Measurements from ENCODE around the gene CATSPERE. TPM values are rescaled to one million over a fixed set of nuclear protein-coding genes. Genes with fewer than 3 reads are reported as not detected.

CATSPERE gene
- total RNA-seq, 2 experiments from 2014 or later, result 0.30 to 0.44 TPM

DNA sequence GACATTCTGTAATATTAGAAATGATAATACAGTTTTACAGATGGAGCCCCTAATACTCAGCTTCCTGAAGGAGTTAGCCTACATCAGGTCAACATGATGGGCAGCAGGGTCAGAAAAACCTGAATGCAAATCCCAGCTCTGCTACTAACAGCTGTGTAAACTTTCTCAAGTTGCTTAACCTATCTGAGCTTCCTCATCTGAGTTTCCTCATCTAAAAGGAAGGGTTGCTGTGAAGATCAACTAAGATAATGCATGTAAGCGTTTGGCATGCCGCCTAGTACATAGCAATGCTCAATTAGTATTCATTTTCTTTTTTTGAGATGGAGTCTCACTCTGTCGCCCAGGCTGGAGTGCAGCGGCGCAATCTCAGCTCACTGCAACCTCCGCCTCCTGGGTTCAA lies 173.5 kb downstream of the CATSPERE start:
- ATAC-seq, result no peak
- Mint-ChIP-seq H3K9me3 (ENCODE audit: low read depth) (no peaks in the 10 kb centered on the region), H3K27me3 (peaks cover 18% of the 10 kb centered on the region), H3K4me1 (no peaks in the 10 kb centered on the region), H3K4me3 (no peak overlapping the region), H3K27ac (no peak overlapping the region), H3K36me3 (no peaks in the 10 kb centered on the region)
- CTCF ChIA-PET, result interaction anchor here (1.9 kb wide), 1 partner anchor 13 kb away, joined by 4 read pairs; no protein-coding TSS in a partner anchor
- no peak for DNase-seq

DNA sequence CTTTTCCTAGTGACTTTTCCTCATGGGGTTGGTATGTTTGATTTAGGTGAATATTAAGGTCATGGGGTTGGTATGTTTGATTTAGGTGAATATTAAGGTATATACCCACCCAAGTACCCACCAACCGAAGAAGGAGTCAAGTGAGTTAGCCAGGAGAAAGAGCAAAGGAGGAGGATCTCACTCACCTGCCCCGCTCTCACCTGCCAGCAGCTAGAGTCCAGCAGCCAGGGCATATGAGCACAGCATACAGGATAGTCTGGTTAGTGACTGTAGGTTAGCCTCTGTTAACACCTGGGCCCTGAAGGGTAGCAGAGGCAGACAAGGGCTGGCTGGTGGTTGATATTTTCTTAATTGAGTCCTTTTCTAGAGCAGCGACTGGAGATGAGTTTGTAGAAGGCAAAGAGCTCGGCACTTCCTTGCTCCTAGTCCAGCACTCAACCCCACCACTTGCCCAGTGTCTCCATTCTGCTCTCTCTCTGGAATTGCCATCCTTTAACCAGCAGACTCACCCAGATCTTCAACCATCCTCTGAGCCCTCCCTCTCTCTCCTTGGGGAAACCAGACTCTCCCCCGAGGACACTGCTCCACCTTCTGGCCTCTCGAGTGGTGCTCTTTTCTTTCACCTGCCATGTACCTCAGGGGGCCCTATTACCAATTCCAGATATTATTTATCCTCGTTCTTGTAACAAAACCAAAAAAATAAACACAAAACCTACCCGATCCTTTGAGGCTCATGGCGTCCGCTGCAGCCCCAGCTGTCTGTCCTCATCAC lies 175.6 kb downstream of the CATSPERE start:
- CTCF ChIA-PET, result no interaction called here
- no peak overlapping the region for H3K4me3 Mint-ChIP-seq
- H3K36me3 Mint-ChIP-seq, result no peaks in the 10 kb centered on the region
- DNase-seq (no peak), ATAC-seq (no peak)
- H3K4me1 Mint-ChIP-seq, result peaks cover 4% of the 10 kb centered on the region
- peaks cover 16% of the 10 kb centered on the region for H3K27me3 Mint-ChIP-seq
- no peaks in the 10 kb centered on the region for H3K9me3 Mint-ChIP-seq (ENCODE audit: low read depth)
- H3K27ac Mint-ChIP-seq, result no peak overlapping the region

DNA sequence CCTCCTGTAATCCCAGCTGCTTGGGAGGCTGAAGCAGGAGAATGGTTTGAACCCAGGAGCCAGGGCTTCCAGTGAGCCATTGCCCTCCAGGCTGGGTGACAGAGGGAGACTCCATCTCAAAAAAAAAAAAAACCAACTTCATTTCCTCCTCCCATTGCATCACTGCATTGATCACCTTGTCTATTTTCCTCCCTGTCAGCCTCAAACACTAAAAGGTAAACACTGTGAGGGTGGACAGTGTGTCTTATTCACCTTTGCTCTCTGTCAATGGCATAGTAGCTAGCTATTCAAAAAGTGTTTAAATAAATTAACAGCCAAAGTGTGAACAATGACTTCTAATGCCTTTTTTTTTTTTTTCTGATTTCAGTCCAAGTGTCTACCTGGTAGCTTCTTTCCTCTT lies 178.5 kb downstream of the CATSPERE start:
- Mint-ChIP-seq H3K27ac (no peak overlapping the region), H3K4me3 (no peak overlapping the region), H3K9me3 (ENCODE audit: low read depth) (no peaks in the 10 kb centered on the region), H3K36me3 (no peaks in the 10 kb centered on the region), H3K4me1 (peaks cover 4% of the 10 kb centered on the region), H3K27me3 (peaks cover 27% of the 10 kb centered on the region)
- no peak for DNase-seq
- CTCF ChIA-PET, result interaction anchor here (0.6 kb wide), 1 partner anchor 1114 kb away, joined by 3 read pairs; no protein-coding TSS in a partner anchor
- no peak for ATAC-seq

DNA sequence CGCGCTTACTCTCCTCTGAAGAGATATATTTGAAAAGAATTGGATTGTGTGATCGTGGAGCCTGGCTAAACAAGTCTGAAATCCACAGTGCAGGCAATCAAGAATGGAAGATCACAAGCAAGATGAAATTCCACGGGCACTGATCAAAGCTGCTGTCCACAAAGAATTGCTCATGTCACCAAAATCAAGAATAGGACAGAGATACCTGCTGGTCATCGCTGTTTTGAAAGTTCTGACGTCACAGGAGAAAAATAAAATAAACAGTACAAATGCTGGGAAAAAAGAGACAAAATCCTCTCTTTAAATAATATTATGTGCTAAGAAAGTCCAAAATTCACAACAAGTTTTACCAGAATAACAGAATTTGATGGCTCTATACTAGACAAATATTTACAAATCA lies 179.8 kb downstream of the CATSPERE start:
- Mint-ChIP-seq H3K4me3 (no peak overlapping the region), H3K36me3 (no peaks in the 10 kb centered on the region), H3K4me1 (peaks cover 4% of the 10 kb centered on the region), H3K27ac (no peak overlapping the region), H3K27me3 (peaks cover 30% of the 10 kb centered on the region), H3K9me3 (ENCODE audit: low read depth) (no peaks in the 10 kb centered on the region)
- ATAC-seq (no peak), DNase-seq (no peak)
- CTCF ChIA-PET, result no interaction called here

DNA sequence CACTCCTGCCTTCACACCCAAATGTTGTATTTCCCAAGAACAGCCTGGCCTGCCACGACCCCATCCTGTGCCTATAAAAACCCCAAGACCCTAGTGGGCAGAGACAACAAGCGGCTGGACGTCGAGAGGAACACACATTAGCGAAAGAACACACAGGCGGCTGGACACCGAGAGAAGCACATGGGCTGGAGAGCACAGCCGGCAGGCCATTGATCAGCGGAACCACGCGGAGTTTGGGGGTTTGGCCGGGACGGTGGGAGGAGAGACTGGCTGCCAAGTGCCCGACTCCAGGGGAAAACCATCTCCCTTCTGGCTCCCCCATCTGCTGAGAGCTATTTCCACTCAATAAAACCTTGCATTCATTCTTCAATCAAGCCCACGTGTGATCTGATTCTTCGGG lies 181.5 kb downstream of the CATSPERE start:
- CTCF ChIA-PET, result no interaction called here
- ATAC-seq (no peak), DNase-seq (no peak)
- no peak overlapping the region for H3K4me3 Mint-ChIP-seq
- no peak overlapping the region for H3K27ac Mint-ChIP-seq
- H3K4me1 Mint-ChIP-seq, result peaks cover 4% of the 10 kb centered on the region
- no peaks in the 10 kb centered on the region for H3K36me3 Mint-ChIP-seq
- H3K9me3 Mint-ChIP-seq (ENCODE audit: low read depth), result no peaks in the 10 kb centered on the region
- peaks cover 34% of the 10 kb centered on the region for H3K27me3 Mint-ChIP-seq

DNA sequence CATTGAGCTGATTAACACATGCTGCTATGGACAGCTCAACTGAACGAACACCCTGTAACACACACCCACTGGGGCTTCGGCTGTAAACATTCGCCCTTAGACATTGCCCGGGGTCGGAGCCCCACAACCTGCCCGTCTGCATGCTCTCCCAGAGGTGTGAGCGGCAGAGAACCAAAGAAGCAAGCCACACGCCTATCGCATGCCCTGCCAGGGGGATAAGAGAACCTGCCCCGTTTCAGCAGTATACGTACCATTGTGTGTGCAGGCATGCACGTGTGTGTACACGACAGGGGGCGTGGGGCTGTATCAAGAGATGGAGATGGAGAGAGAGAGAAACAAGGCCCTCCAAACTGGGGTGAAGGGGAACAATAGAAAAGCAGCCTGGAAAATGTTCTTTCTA lies 181.9 kb downstream of the CATSPERE start:
- Mint-ChIP-seq H3K36me3 (no peaks in the 10 kb centered on the region), H3K9me3 (ENCODE audit: low read depth) (no peaks in the 10 kb centered on the region), H3K4me1 (peaks cover 4% of the 10 kb centered on the region), H3K27me3 (peaks cover 34% of the 10 kb centered on the region), H3K27ac (no peak overlapping the region), H3K4me3 (no peak overlapping the region)
- no peak for DNase-seq
- CTCF ChIA-PET, result interaction anchor here (1.2 kb wide), 1 partner anchor 40 kb away, joined by 4 read pairs; no protein-coding TSS in a partner anchor
- ATAC-seq, result no peak

DNA sequence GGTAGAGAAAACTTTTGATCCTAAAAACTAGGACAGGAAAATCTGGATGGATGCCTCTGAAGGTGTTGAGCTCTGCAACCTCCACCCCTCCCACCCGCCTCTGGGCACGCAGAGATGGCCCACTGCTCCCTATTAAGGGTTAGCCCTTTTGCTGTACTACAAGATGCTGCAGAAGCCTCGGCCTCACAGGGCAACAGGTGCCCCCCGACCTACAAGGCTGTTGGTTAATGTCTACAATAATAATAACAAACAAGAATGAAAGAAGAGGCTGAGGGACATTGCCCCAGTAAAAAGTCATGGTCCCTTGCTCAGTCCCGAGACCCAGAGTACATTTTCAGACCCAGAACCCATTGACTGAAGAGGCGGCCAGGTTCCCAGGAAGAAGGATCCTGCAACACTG lies 184.3 kb downstream of the CATSPERE start:
- Mint-ChIP-seq H3K36me3 (no peaks in the 10 kb centered on the region), H3K27me3 (peaks cover 30% of the 10 kb centered on the region), H3K27ac (no peak overlapping the region), H3K9me3 (ENCODE audit: low read depth) (no peaks in the 10 kb centered on the region), H3K4me3 (no peak overlapping the region), H3K4me1 (no peaks in the 10 kb centered on the region)
- ATAC-seq, result no peak
- DNase-seq, result no peak
- CTCF ChIA-PET, result no interaction called here

DNA sequence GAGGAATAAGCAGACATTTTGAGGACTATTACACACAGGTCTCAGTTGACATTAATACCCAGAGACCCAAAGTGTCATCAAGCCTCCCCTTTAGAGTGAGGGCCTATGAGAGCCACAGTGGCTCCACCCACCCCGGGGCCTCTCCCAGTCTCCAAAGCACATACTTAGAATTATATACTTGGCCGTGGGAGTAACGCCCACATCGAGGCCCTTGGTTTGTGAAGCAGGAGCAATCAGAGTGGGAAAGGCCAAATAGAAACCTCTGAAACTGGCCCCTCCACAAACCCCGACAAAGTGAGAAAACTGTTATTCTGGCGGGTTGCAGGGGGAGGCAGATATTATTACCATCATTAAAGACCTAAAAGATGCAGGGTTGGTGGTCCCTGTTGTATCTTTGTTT lies 184.8 kb downstream of the CATSPERE start:
- Mint-ChIP-seq H3K4me3 (no peak overlapping the region), H3K27me3 (peaks cover 28% of the 10 kb centered on the region), H3K9me3 (ENCODE audit: low read depth) (no peaks in the 10 kb centered on the region), H3K36me3 (no peaks in the 10 kb centered on the region), H3K4me1 (no peaks in the 10 kb centered on the region), H3K27ac (no peak overlapping the region)
- CTCF ChIA-PET, result no interaction called here
- DNase-seq (no peak), ATAC-seq (no peak)

DNA sequence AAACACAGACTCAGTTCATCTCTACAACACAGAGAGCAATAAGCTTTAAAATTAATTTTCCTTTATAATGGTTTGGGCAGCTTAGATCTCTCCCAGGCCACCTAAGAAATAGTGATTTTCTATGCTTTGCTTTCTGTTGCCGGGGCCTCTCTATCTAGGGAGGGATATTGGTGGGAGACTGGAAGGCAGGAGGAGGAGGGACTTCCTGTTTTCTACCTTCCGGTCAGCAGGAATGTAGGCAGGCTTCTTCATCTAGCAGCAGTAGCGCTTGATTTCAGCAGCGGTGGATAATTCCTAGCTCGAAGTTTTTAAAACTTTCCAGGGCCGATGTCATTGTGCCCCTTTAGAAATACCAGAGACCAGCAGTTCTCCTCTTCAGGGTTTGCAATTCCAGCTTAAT lies 186.7 kb downstream of the CATSPERE start:
- Mint-ChIP-seq H3K4me1 (peaks cover 10% of the 10 kb centered on the region), H3K27me3 (peaks cover 16% of the 10 kb centered on the region), H3K27ac (no peak overlapping the region), H3K36me3 (no peaks in the 10 kb centered on the region), H3K9me3 (ENCODE audit: low read depth) (no peaks in the 10 kb centered on the region), H3K4me3 (no peak overlapping the region)
- ATAC-seq (no peak), DNase-seq (no peak)
- CTCF ChIA-PET, result interaction anchor here (1.0 to 1.3 kb wide), 3 partner anchors 11 to 44 kb away, joined by 3 to 4 read pairs (median 4); no protein-coding TSS in a partner anchor

DNA sequence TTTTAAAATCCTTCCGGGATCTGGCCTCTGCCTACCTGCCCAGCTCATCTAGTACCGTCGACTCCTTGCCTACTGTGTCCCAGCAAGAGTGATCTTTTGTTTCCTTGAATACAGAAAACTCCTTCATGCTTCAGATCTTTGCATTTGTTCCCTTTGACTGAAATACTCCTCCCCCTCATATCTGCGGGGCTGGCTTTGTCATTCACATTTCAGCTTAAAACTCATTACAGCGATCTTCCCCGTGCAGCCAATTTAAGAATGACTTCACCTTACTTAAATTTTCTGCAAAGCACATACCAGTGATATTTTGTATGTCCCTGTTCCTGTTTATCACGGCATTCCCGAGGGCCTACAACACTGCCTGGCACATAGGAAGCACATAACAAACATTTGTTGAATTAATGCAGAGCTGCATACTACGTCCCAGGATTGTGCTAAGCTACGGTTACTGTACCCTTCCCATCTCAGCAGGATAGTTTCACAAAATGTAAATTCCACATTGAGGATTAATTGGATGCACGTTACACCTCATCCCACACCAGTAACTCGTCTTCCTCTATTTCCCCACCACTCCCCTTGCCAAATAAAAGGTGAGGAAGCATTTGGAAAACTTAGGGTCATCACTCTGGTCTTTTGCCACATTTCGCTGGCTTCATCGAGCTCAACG lies 191.0 kb downstream of the CATSPERE start:
- H3K27ac Mint-ChIP-seq, result peak overlapping the region; percentile 82
- DNase-seq, result no peak
- H3K4me3 Mint-ChIP-seq, result peak overlapping the region; percentile 81
- no peak for ATAC-seq
- H3K4me1 Mint-ChIP-seq, result peaks cover 15% of the 10 kb centered on the region
- CTCF ChIA-PET, result interaction anchor here (0.8 to 2.9 kb wide), 4 partner anchors 23 to 322 kb away, joined by 3 to 17 read pairs (median 3); no protein-coding TSS in a partner anchor
- H3K36me3 Mint-ChIP-seq, result peaks cover 6% of the 10 kb centered on the region
- H3K27me3 Mint-ChIP-seq, result no peaks in the 10 kb centered on the region
- no peaks in the 10 kb centered on the region for H3K9me3 Mint-ChIP-seq (ENCODE audit: low read depth)

DNA sequence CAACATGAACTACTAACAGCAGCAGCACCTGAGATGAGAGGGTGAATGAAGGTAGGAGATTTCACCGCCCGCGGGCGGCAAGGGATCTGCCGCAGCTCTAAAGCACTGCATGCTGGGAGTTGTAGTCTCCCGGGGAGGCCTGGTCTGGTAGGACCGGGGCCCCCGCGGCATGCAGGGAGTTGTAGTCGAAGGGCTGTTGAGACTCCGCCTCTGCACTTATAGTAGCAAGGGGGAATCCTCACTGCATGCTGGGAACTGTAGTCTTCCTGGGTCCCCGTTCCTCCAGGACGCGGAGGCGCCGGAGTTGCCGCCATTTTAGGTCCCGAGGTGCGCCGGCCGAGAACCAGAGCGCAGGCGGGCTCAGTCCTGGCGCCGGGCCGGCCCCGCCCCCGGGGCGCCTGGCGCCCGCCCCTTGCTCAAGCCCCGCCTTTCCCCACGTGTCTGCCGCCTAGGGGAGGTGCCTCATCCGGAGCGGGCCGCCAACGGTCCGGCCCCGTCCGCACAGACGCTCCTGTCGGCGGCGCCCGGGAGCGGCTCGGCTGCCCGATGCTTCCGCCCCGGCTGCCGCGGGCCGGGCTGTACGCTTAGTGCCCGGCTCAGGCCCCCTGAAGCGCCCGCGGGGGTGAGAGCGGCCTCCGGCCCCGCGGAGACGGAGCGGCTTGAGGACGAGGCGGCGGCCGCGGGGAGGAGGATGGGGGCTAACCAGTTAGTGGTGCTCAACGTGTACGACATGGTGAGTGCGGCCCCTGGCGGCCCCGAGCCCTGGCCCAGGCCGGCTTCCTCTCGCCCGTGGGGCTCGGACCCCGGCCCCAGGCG lies 191.8 kb downstream of the CATSPERE start, which contains the start of gene DESI2:
DESI2 (plus strand) TSS at position 504 of the 816 bp plus-strand sequence; CDS start at position 692, 188 bp downstream.
- CTCF ChIA-PET, result interaction anchor here (0.7 to 2.9 kb wide), 5 partner anchors 10 to 321 kb away, joined by 3 to 17 read pairs (median 4); no protein-coding TSS in a partner anchor
- H3K36me3 Mint-ChIP-seq, result peaks cover 13% of the 10 kb centered on the region
- no peaks in the 10 kb centered on the region for H3K27me3 Mint-ChIP-seq
- peak; percentile 94 for ATAC-seq
- peaks cover 15% of the 10 kb centered on the region for H3K4me1 Mint-ChIP-seq
- H3K27ac Mint-ChIP-seq, result peak within 1 kb of the TSS; percentile 82
- DNase-seq, result peak; percentile 99
- peak within 1 kb of the TSS; percentile 81 for H3K4me3 Mint-ChIP-seq
- no peaks in the 10 kb centered on the region for H3K9me3 Mint-ChIP-seq (ENCODE audit: low read depth)

DNA sequence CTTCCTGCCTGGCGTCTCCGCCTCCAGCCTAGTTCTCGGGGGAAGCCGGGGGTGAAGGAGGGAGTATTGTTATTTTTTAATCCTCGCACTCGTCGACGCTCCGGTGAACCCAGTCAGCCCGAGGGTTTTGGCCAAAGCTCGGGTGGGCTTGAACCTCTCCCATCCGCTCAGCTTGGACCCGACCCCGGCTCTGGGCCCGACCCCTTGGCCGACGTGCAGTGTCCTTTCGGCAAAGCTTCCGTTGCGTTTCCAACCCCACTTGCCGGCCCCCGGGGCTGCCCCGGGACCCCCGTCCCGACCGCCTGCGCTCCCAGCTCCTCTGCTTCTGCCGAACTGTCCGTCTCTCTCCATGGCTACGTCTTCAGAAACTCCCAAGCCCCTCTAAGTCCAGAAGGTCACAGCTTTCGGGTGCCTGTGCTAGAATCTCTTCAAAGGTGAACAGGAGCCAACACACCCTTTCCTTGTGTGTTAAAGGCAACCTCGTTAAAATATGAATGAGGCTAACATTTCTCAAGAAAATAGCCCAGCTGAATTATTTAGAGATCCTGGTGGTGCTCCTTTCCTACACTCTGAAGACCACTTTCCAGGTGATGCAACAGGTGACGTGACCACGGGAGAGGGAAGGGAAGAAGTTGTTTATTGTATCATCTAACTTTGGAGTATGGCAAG lies 192.5 kb downstream of the CATSPERE start:
- peaks cover 16% of the 10 kb centered on the region for H3K4me1 Mint-ChIP-seq
- no peak for ATAC-seq
- no peak overlapping the region for H3K4me3 Mint-ChIP-seq
- CTCF ChIA-PET, result interaction anchor here (0.7 to 2.9 kb wide), 5 partner anchors 10 to 321 kb away, joined by 3 to 17 read pairs (median 4); no protein-coding TSS in a partner anchor
- no peaks in the 10 kb centered on the region for H3K9me3 Mint-ChIP-seq (ENCODE audit: low read depth)
- no peak overlapping the region for H3K27ac Mint-ChIP-seq
- H3K36me3 Mint-ChIP-seq, result peaks cover 20% of the 10 kb centered on the region
- no peak for DNase-seq
- no peaks in the 10 kb centered on the region for H3K27me3 Mint-ChIP-seq
